LNCAP (cell line): ENCODE data around the gene DHRS2.

Experiments used
- TF ChIP-seq, protein P1 (sequence below): fragments of 450-650 bp; IDR thresholded peaks from 2 replicates; pipeline ENCODE4 v1.5.1; 2017; ENCODE audit warnings: mild to moderate bottlenecking

The DHRS2 gene

DNA sequence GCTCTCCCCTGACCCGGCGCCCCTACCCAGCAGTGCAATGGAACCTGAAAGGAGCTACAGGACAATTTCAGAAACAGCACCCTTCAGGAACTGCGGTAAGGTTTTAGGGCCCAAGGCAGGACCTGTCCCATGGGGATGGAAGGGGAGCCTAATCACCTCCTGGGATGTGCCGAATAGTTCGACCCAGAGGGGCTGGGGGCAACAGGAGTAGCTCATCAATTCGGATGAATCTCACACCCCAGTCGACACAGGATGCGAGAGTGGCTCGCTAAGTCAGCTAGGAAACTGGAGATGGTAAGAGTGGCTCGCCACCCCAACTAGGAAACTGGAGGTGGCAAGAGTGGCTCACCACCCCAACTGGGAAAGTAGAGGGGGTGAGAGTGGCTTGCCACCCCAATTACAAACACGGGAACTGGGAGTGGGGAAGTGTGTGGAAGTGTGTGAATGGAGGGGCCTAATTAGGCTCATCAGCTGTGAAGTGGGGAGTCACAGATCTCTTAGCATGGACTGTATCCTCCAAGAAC is 57.1 kb downstream of the DHRS2 start:
- TF ChIP-seq, protein P1, sequence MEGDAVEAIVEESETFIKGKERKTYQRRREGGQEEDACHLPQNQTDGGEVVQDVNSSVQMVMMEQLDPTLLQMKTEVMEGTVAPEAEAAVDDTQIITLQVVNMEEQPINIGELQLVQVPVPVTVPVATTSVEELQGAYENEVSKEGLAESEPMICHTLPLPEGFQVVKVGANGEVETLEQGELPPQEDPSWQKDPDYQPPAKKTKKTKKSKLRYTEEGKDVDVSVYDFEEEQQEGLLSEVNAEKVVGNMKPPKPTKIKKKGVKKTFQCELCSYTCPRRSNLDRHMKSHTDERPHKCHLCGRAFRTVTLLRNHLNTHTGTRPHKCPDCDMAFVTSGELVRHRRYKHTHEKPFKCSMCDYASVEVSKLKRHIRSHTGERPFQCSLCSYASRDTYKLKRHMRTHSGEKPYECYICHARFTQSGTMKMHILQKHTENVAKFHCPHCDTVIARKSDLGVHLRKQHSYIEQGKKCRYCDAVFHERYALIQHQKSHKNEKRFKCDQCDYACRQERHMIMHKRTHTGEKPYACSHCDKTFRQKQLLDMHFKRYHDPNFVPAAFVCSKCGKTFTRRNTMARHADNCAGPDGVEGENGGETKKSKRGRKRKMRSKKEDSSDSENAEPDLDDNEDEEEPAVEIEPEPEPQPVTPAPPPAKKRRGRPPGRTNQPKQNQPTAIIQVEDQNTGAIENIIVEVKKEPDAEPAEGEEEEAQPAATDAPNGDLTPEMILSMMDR = no peak

DNA sequence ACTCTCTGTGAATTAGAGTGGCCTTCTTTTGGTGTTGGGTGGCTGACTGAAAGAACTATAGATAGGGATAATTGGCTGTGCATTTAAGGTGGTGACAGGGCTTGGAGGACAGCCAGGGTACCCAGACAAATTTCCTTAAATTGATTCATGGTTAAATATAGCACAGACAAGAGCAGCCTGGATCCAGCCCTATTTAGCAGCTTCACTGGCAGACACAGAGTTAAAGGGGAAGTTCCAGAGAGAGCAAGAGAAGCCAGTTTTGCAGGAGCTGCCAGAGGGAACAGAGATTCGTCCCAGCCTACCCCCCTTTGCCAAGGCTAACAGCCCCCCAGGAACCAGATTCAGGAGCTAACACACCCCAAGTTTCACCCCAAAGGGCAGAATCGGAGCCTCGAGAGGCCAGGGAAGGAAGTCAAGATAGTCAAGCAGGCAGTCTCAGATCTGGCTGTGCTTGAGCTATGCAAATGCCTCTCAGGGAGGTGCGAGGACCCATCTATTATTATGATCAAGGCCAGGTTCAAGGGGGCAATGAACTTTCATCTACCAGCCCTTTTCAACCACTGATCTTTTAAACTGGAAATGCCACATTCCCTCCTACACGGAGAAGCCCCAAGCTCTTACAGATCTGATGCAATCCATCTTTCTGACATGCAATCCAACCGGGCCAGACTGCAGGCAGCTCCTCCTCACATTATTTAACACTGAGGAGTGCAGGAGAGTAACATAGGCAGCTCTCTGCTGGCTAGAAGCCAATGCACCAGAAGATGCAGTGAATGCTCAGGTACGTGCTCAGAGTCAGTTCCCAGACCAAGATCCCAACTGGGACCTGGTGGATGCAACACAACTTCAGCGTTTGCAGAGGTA is 58.2 kb downstream of the DHRS2 start:
- TF ChIP-seq, protein P1 = no peak
